ENCODE data around the gene FCGR2B. TPM values are rescaled to one million over a fixed set of nuclear protein-coding genes. Genes with fewer than 3 reads are reported as not detected.
"Not testable (repeated sequence)": the region's sequence is repeated elsewhere in the genome, so short reads cannot be mapped to it uniquely, and the experiment has no call there.

FCGR2B gene
- total RNA-seq, 1 donor from 2014 or later, result 0.15 TPM

DNA sequence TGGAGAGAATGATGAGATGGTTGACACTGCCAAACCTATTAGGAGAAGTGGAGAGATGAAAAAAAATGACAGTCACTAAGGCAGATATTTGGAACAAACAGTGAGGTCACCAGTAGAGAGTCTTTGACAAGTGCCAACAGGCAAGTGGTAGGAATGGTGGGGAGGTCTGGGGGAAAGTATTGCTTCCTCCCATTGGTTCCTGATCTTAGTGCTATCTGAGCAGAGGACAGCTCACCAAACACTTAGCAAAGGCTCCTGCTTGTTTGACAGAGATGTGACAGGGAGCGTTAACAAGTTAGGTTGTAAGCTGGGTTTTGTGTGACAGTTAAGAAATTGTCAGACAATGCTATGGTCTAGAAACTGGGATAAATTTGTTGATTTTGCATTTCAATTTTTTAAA, 38.3 kb upstream of the FCGR2B start:
- not testable (repeated sequence) for DNase-seq (ENCODE audit: low spot score); H3K36me3 Mint-ChIP-seq
- H3K27me3 Mint-ChIP-seq (ENCODE audit: insufficient read depth, low read depth), result peaks cover 14% of the 10 kb centered on the region

DNA sequence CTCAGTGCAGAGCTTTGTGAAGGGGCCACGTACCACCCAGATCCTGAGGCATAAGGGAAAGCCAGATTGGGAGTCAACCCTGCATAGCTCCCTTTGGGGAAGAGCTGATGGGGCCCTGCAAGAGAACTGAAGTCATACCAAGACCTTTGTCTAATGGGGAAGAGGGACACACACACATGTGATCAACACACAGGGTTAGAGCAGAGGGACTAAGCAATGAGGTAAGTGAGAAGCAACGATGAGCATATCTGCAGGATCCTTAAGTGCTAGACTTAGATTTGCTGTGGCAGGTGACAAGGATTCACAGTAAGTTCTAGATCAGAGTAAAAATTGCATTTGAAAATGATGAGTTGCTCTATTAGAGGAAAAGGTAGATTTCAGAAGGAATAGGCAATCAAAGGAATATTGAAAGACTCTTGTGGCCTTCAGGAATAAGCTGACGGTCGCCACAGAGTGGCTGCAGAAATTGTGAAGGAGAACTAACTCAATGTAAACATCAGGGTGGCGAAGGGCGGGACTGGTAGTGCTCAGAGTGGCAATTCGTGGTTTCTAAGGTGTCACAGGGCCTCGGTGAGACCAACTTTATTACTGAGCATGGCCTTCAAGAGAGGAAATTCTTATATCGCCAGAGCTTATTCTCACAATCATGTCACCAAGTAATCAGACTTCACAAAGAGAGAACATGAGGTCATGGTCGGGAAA, 36.3 kb upstream of the FCGR2B start:
- not testable (repeated sequence) for H3K9me3 Mint-ChIP-seq

More for the DNA sequence above, 38.3 kb upstream of the FCGR2B start:
- H3K4me2 ChIP-seq; H3K27ac Mint-ChIP-seq; H3K9me3 ChIP-seq (ENCODE audit: low read depth); H2AFZ ChIP-seq (replicated peaks); H3K79me2 ChIP-seq (ENCODE audit: low read depth); H3K27ac ChIP-seq; H4K20me1 ChIP-seq (ENCODE audit: low read depth); H3K4me1 Mint-ChIP-seq; H3K9ac ChIP-seq; H3K4me3 ChIP-seq; H3K4me3 Mint-ChIP-seq; H3K4me1 ChIP-seq; H3F3A ChIP-seq (ENCODE audit: low read depth); H3K36me3 ChIP-seq: not testable (repeated sequence)
- peaks cover 43% of the 10 kb centered on the region for H3K27me3 ChIP-seq
- peaks cover 10% of the 10 kb centered on the region for H3K9me3 Mint-ChIP-seq

DNA sequence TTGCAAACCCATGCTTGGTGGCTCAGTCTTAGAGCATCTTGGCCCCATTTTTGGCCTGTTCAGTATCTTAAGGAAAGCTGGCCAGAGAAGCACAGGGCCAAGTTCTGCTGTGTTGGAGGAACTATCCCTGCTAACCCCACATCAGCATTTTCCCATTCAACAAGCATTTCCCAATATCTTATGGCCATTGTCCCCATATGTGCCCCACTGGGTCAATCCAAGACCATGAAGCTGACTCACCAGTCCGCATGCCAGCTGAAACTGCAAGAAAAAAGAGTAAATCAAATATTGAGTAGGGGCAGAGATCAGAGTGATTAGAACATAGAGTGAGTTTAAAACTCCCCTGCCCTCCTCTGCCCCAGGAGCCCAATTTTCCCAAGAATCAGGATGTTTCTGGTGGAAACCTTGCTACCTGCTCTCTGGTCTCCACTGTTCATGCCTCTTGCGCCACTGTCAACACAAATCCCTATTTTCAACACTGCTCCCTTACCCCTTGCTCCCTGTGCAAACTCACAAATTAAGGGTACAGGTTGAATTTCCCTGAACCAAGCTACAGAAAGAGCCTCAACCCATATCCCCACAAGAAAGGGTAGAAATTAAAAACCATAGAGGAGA, 32.7 kb upstream of the FCGR2B start:
- DNase-seq (ENCODE audit: low spot score); H3K9me3 ChIP-seq (ENCODE audit: low read depth); H3K27me3 ChIP-seq; H3K4me1 Mint-ChIP-seq; H3K4me2 ChIP-seq; H3F3A ChIP-seq (ENCODE audit: low read depth); H3K27me3 Mint-ChIP-seq (ENCODE audit: insufficient read depth, low read depth); H3K36me3 ChIP-seq; H3K4me3 ChIP-seq; H4K20me1 ChIP-seq (ENCODE audit: low read depth); H3K9ac ChIP-seq; H3K4me3 Mint-ChIP-seq; H2AFZ ChIP-seq (replicated peaks); H3K27ac Mint-ChIP-seq; H3K4me1 ChIP-seq; H3K9me3 Mint-ChIP-seq; H3K27ac ChIP-seq; H3K36me3 Mint-ChIP-seq; H3K79me2 ChIP-seq (ENCODE audit: low read depth): not testable (repeated sequence)

More for the DNA sequence above, 36.3 kb upstream of the FCGR2B start:
- not testable (repeated sequence) for H3K79me2 ChIP-seq (ENCODE audit: low read depth); H2AFZ ChIP-seq (replicated peaks); H3K36me3 Mint-ChIP-seq; H3K9me3 ChIP-seq (ENCODE audit: low read depth); H3K27ac Mint-ChIP-seq; H3K4me1 Mint-ChIP-seq; DNase-seq (ENCODE audit: low spot score); H3K4me2 ChIP-seq; H4K20me1 ChIP-seq (ENCODE audit: low read depth); H3K4me3 ChIP-seq; H3K9ac ChIP-seq; H3K27ac ChIP-seq; H3K4me3 Mint-ChIP-seq; H3K27me3 Mint-ChIP-seq (ENCODE audit: insufficient read depth, low read depth); H3K4me1 ChIP-seq; H3F3A ChIP-seq (ENCODE audit: low read depth); H3K36me3 ChIP-seq
- peaks cover 28% of the 10 kb centered on the region for H3K27me3 ChIP-seq

DNA sequence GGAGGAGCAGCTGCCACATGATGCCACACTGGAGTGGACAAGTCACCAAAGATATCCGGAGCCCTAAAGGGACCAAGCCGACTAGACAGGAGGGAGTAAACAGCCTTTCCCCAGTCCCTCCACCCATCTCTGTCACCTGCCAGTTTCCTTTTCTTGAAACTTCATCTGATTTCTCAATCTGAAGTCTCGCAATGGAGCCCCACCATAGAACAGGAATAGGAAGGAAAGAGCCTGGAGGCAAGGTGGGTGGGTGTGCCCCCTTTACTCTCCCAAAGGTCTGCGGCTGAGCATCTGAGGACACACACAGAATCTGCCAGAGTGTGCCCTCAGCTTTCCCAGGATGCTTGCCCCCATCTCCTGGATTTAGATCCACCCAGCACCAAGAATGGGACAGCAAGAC, 31.9 kb upstream of the FCGR2B start, which contains the start of gene FCGR3B:
TSS of gene FCGR3B (minus strand) at position 101 of the 400 bp plus-strand sequence. CDS start at position 19, 82 bp downstream.
- Histone ChIP-seq H3K27ac (no peak within 1 kb of the TSS), H4K20me1 (ENCODE audit: low read depth) (no peaks in the 10 kb centered on the region), H3K4me1 (no peaks in the 10 kb centered on the region), H3F3A (ENCODE audit: low read depth) (no peaks in the 10 kb centered on the region), H3K9ac (no peak within 1 kb of the TSS), H2AFZ (replicated peaks) (no peak within 1 kb of the TSS), H3K79me2 (ENCODE audit: low read depth) (no peaks in the 10 kb centered on the region), H3K4me2 (no peak within 1 kb of the TSS), H3K4me3 (no peak within 1 kb of the TSS), H3K9me3 (ENCODE audit: low read depth) (no peaks in the 10 kb centered on the region), H3K27me3 (no peaks in the 10 kb centered on the region), H3K36me3 (no peaks in the 10 kb centered on the region)
- Mint-ChIP-seq H3K9me3 (no peaks in the 10 kb centered on the region), H3K27ac (no peak within 1 kb of the TSS), H3K4me1 (no peaks in the 10 kb centered on the region), H3K36me3 (no peaks in the 10 kb centered on the region), H3K4me3 (no peak within 1 kb of the TSS), H3K27me3 (ENCODE audit: insufficient read depth, low read depth) (no peaks in the 10 kb centered on the region)
- DNase-seq (ENCODE audit: low spot score), result no peak
- TF ChIP-seq EZH2phosphoT487 (IDR thresholded peaks at IDR 0.05), result no peak
- no peak for TF ChIP-seq EZH2 (IDR thresholded peaks at IDR 0.05)
- TF ChIP-seq, protein P1, sequence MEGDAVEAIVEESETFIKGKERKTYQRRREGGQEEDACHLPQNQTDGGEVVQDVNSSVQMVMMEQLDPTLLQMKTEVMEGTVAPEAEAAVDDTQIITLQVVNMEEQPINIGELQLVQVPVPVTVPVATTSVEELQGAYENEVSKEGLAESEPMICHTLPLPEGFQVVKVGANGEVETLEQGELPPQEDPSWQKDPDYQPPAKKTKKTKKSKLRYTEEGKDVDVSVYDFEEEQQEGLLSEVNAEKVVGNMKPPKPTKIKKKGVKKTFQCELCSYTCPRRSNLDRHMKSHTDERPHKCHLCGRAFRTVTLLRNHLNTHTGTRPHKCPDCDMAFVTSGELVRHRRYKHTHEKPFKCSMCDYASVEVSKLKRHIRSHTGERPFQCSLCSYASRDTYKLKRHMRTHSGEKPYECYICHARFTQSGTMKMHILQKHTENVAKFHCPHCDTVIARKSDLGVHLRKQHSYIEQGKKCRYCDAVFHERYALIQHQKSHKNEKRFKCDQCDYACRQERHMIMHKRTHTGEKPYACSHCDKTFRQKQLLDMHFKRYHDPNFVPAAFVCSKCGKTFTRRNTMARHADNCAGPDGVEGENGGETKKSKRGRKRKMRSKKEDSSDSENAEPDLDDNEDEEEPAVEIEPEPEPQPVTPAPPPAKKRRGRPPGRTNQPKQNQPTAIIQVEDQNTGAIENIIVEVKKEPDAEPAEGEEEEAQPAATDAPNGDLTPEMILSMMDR (IDR thresholded peaks at IDR 0.05), result no peak

DNA sequence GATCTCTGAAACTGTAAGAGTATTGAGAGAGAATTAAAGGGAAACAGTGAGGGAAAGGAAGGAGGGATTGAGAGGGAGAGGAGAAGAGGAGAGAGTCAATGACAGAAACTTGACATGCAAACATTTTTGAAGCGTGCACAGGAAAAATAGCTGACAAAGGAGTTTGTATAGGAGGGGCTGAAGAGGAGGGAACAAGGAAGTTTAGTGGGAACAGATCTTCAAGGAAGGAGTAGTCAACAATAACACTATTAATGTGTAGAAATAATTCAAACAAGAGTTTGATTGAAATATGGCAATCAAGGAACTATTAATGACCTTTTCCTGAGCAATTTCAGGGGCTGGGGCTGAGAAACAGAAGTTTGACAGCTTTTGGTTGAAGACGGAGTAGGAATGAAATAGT, 27.9 kb upstream of the FCGR2B start:
- not testable (repeated sequence) for H3K79me2 ChIP-seq (ENCODE audit: low read depth); H3K4me1 Mint-ChIP-seq; H2AFZ ChIP-seq (replicated peaks); H3F3A ChIP-seq (ENCODE audit: low read depth); H3K4me3 ChIP-seq; H3K36me3 ChIP-seq; H3K27ac Mint-ChIP-seq; H3K4me3 Mint-ChIP-seq; H4K20me1 ChIP-seq (ENCODE audit: low read depth); H3K9me3 ChIP-seq (ENCODE audit: low read depth); H3K36me3 Mint-ChIP-seq; H3K4me1 ChIP-seq; H3K9ac ChIP-seq; H3K27ac ChIP-seq; DNase-seq (ENCODE audit: low spot score); H3K9me3 Mint-ChIP-seq; H3K27me3 Mint-ChIP-seq (ENCODE audit: insufficient read depth, low read depth); H3K27me3 ChIP-seq; H3K4me2 ChIP-seq

DNA sequence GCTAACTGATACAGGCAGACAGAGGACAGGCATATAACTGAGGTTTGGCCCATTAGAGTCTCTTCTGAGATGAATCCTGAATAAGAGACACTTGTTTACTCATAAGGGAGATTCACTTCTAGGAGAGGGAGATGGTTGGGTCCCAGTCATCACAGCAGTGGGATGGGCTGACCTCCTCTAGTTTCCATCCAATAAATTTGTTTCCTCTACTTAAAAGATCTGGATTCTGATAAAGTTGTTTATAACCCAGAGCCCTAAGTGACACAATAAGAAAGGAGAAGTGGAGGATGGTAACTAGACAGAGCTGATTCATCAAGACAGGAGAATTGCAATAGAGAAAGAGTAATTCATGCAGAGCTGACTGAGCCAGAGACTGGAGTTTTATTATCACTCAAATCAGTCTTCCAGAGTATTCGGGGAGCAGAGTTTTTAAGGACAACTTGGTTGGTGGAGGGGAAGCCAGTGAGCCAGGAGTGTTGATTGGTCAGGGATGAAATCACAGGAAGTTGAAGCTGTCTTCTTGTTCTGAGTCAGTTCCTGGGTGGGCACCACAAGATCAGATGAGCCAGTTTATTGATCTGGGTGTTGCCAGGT, 26.7 kb upstream of the FCGR2B start:
- H3K79me2 ChIP-seq (ENCODE audit: low read depth); H3K36me3 Mint-ChIP-seq; H3K4me1 ChIP-seq; H3K4me3 ChIP-seq; H3K9ac ChIP-seq; H2AFZ ChIP-seq (replicated peaks); H3K36me3 ChIP-seq; DNase-seq (ENCODE audit: low spot score); H3K4me2 ChIP-seq; H3K9me3 ChIP-seq (ENCODE audit: low read depth); H3K27me3 ChIP-seq; H3K27me3 Mint-ChIP-seq (ENCODE audit: insufficient read depth, low read depth); H3K27ac ChIP-seq; H3K27ac Mint-ChIP-seq; H3K4me1 Mint-ChIP-seq; H3K9me3 Mint-ChIP-seq; H3K4me3 Mint-ChIP-seq; H4K20me1 ChIP-seq (ENCODE audit: low read depth); H3F3A ChIP-seq (ENCODE audit: low read depth): not testable (repeated sequence)

DNA sequence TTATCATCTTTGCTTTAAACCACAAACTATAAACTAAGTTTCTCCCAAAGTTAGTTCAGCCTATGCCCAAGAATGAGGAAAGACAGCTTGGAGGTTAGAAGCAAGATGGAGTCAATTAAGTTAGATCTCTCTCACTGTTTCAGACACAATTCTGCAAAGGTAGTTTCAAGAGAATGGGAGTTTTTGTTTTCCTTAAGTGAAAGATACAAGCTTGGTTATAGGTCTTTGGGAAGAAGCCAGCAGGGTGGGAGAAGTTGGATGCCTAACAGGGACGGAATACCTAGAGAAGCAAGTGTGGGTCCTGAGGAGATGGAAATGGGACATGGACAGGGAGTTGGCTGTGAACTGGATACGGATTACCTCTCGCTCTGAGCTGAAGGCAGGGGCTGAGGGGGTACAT, 26.0 kb upstream of the FCGR2B start:
- H3K27ac ChIP-seq; H3K4me3 ChIP-seq; H3K9me3 Mint-ChIP-seq; H3K79me2 ChIP-seq (ENCODE audit: low read depth); H4K20me1 ChIP-seq (ENCODE audit: low read depth); H3K36me3 Mint-ChIP-seq; H3K9ac ChIP-seq; H3K4me1 ChIP-seq; H3K27me3 ChIP-seq; DNase-seq (ENCODE audit: low spot score); H3K27ac Mint-ChIP-seq; H3K4me3 Mint-ChIP-seq; H3K4me2 ChIP-seq; H3K27me3 Mint-ChIP-seq (ENCODE audit: insufficient read depth, low read depth); H3F3A ChIP-seq (ENCODE audit: low read depth); H3K9me3 ChIP-seq (ENCODE audit: low read depth); H3K4me1 Mint-ChIP-seq; H3K36me3 ChIP-seq; H2AFZ ChIP-seq (replicated peaks): not testable (repeated sequence)

Measured in neural progenitor cell (in vitro differentiated cells).